HG02610 (cell line): ENCODE data around the gene ZBP1.

Experiments
- ATAC-seq: cut with Tn5 transposase; IDR thresholded peaks from one replicate; pipeline ENCODE4 v1.9.1; 2021; ENCODE audit warnings: mild to moderate bottlenecking, moderate library complexity; ENCODE audit not compliant: unreplicated experiment

The ZBP1 gene

DNA sequence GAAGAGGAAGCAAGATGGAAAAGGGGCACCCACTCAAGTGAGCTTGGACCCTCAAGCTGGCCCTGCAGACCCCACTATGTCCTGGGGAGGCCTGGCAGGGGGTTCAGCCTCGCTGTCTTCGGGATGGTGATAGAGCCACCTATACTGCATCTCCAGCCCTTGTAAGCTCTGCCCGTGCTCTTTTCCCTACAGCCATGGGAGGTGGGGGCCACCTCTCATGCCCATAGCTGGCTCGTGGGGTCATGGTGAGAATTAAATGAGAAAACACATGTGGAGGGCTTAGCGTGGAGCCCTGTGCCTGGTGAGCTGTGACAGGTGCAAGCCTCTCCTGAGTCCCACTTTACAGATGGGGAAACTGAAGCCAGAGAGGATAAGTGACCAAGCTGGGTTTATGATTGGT, 31.6 kb downstream of the ZBP1 start:
- ATAC-seq = no peak

DNA sequence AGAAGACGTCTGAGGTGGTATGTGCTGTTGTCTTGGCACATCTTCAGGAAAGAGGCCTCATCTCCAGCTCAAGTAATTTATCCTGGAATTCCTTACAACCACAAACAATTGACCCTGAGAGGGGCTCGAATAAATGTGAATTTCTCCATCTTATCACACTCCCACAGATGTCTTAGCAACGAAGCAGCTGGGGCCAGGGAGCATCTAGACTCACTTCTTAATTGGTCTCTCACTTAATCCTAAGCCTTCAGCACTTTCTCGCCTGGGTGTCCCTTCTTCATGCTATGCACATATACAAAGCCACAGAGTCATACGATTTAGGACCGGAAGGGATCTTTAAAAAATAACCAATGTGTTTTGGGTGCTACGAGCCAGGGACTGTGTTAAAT, 32.2 kb downstream of the ZBP1 start:
- ATAC-seq = no peak

DNA sequence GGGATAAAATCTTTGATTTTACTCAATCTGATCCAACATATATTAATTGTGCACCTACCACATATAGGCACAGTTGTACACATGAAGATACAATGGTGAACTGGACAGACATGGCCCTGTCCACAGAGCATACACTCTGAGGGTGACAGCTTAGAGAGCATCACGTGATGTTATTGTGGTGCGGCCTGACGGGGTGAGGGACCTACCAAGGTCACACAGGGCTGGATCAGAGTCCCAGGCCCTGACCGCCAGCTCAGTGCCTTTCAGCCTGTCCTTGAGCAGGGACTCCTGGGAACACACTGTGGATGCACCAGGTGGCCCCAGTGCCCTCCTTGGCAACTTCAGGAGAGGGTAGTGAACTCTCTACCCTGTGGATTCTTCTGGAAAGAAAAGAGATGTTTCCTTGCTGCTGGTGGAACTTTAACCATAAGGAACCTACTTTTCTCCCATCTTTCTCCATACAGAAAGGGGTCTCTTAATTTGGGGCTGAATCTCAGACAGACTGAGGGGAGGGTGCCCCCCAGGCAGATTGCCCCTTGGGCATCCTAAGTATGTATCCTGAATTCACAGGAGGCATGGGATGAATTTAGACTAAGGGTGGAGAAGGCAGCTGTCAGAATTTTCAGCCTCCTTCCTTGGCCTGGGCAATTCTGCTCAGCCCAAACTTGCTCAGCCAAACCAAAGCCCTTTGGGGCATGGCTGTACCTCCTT, 32.8 kb downstream of the ZBP1 start:
- no peak for ATAC-seq

DNA sequence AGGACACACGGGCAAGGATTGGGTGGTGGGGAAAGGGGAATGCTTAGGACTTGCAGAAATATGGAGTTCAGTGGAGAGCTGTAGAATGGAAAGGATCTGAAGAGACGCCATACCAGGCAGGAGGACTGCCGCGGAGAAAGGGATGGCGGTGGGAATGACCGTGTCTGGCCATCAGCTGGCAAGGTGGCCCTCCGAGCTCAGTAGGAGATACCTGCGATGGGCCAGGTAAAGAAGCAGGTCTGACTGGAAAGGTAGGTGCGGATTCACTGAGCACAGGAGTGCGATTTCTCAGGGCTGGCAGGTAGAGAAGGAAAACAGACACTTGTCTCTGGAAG, 33.3 kb downstream of the ZBP1 start:
- no peak for ATAC-seq

DNA sequence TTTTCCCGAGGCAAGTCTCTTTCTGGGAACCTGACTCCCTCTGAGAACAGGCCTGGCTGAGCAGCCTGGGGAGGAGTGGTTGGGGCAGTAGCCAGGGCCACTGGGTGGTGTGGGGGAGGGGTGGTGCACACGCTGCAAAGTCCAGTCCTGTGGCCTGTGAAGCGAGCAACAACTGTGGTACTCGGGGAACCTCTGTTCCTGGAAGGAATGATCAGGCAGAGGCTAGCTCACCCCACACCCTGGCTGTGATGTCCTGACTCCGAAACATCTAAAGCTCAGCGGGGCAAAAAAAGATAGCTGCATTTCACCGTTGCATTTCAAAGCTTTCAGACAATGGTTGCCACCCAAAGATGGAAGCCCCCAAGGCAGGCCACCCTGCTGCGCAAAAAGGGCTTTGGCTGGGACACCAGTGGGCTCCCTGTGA, 33.8 kb downstream of the ZBP1 start:
- no peak for ATAC-seq

DNA sequence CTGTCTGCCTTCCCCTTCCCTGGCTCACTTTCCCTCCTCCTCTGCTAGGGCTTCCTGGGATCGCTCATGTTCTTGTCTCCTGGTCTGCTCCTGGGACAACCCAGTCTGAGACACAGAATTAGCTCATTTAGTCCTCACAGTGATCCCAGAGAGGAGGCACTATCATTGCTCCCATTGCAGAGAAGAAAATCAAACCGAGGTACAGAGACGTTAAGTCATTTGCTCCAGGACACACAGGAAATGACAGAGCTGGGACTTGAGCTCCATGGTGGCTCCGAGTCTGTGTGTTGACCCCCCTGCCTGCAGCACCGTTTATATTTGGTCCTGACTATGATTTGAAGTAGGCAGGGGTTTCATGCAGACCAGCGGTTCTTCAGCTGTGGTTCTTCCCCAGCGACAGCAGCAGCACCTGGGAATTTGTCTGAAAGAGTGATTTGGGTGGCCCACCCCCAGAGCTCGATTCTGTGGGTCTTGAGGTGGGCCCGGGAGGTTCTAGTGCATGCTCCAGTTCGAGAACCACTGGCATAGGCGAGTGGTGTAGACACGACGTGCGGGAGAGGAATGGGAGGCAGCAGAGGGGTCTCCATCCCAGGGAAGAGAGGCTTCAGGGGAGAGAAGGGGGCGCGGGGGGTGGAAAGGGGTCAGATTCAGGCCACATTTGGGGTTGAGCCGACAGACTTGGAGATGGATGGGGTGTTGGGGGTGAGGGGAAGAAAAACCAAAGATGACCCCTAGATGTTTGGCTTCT, 34.6 kb downstream of the ZBP1 start:
- ATAC-seq = no peak

DNA sequence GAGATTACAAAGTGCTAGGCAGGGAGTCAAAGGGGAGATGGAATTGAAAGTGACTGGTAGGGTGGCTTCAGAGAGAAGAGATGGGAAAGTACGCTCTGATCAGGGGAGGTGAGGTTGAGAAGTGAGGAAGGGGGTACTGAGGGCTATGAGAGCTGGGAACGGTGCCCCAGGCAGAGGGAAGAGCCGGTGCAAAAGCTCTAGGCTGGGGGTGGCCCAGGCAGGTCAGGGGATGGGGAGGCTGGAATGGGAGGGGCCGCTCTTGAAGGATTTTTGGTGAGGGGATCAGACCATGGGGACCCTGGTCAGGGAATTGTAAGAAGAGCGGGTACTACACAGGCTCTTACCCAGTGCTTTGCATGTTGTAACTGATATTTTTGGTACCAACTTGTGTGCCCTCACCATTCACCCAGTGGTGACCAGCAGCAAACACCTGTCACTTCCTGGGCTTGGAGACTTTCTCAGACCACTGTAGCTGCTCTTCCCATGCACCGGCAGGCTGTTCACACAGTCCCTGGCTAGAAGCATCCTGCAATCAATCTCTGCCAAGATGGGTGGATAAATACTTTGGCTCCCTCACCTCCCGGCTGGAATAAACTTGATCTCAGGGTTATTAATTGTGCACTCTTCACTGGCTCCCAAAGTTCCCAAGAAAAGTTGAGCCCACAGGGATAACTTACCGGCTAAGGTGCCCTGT, 35.3 kb downstream of the ZBP1 start:
- ATAC-seq = no peak

DNA sequence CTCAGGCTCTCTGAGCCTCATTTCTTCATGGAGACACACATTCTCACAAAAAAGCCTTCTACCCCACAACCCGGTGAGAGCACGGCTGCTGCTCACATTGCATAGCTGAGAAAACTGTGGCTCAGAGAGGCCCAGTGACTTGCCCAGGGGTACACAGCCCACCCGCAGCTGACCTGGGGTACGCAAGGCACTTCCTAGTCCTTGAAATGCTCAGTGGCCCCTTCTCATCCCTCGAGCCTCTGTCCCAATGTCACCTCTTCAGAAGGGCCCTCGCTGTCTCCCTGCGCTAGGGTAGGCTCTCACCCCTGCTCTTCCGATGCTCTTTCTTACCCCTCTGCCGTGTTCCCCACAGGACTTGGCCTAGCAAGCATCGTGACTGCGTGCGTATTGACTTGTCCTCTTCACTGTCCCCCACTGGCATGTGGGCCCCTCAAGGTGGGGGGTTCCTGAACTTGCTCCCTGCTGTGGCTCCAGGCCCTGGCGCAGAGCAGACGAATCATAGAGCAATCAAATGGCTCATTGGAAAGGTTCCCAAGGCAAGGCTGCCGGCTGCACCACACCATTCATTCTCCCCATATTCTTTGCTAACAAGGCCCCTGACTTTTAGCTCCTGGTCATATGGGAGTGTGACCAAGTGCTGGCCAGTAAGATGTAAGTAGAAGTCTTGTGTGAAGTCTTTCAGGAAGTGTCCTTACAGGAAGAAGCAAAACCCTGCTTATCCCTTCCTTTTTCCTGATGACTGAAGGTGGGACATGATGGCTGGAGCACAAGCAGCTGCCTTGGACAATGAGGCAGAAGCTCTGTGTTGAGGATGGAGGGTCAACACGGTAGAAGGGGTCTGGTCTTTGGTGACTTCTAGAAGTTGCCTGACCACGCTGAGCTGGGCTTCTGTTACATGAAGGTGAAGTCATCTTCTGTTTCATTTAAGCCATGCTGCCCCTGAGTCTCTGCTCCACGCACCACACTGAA, 36.7 kb downstream of the ZBP1 start:
- no peak for ATAC-seq

DNA sequence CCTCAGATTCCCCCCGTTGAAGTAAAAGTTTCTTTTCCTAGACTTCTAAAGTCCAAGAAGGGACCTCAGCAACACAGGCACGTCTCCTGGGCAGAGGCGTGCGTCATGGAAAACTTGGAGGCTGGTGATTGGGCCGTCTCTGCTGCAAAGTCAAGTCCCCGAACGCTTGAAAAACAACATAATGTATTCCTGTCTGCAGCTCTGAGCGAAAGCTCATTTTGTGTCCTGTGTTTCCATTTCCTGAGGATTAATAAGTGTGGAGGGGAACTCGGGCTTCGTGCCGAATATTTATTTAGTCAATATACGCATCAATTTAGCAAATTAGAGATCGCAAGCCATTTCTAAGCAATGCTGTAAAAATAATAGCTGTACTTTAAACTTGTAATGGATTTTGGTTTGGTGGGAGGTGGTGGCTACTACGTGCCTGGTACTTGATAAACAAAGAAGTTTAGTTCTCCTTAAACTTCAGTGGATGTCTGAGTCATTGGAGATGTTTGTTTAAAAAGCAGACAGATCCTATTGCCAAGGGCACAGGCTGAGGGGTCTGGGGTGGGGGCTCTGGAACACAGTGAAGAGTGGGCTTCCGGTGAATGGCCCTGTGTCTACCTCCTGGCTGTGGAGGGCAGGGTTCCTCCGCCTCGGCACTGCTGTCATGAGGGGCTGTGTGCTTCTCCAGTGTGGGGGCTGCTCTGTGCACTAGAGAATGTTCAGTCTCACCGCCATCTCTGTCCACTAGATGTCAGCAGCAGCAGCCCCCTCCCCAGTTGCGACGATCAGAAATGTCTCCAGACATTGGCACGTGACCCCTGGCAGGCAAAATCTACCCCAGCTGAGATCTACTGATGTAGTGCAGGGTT, 37.6 kb downstream of the ZBP1 start:
- ATAC-seq = no peak

DNA sequence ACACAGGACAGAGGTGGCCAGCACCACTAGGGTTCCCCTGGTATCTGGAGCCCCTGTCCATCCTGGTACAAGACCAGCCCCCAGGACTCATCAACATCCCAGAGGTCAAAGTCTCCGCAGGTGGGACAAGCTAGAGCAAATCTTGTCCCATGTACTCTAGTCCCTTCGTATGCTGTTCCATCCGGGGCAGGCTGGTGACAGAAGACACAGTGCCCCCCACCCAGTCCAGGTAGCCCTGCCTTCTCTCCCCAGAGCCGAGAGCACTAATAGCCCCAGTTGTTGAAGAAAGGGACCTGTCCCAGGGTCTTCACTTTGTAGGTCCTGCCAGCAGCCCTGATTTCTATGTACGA, 38.2 kb downstream of the ZBP1 start:
- no peak for ATAC-seq

DNA sequence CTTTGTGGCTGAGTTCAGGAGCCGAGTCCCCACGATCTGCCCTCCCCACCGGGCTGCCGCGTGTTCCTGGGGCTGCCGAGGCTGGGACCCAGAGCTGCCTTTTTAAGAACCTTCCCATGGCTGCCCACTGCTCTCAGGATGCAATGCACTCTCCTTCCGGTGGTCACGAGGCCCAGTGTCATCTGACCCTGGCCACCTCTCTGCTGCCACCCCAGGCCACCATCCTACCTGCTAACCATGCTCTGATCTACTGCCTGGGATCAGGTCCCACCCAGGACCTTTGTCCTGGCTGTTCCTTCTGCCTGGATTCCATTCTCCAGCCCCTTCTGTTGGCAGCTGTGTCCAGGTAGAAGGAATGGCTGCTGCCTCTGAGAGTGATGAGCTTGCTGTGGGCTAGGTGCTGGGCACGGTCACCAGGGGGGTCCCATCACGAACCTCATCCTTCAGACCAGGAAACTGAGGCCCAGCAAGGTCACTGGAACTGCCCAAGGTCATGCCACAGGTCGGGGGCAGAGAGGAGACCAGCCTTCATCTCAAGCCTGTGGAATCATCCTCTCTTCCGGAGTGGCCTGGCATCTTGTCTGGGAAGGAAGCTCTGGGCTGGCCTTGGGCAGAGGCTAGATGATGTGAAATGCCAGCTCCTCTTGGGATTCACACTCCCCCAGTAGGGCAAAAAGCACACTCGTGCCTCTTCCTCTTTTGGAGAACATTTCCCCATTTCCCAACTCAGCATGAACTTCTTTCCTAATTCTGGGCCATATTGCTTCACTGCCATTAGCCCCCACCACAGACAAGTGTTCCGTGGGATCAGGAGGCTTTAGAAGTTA, 38.8 kb downstream of the ZBP1 start:
- ATAC-seq = no peak

DNA sequence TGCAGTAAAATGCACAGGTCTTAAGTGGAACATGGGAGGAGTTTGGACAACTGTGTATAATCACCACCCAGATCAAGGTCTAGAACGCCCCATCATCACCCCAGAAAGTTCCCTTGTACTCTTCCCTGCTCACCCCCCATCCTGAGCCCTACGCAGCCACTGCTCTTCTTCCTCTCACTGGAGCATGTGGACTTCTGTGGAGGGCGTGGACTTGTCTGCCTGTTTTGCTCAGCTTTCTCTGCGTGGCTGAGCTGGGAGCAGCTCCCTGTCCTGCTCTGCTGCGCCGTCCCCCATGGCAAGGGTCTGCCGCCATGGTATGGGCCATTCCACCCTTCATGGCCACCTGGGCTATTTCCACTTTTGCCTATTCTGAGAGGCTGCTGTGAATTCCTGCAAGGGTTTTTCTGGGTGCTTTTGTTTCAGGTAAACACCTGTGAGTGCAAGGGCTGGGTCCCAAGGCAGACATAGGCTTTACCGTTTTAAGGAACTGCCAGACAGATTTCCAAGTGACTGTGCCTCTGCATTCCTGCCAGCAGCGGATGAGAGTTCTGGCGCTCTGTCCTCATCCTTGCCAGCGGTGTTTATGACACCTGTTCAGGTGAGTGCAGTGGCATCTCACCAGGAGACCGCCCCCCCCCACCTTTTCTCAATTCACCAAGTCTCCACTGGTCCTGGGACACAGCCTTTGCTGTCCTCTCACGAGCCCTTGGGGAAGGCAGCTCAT, 39.6 kb downstream of the ZBP1 start:
- ATAC-seq = no peak

DNA sequence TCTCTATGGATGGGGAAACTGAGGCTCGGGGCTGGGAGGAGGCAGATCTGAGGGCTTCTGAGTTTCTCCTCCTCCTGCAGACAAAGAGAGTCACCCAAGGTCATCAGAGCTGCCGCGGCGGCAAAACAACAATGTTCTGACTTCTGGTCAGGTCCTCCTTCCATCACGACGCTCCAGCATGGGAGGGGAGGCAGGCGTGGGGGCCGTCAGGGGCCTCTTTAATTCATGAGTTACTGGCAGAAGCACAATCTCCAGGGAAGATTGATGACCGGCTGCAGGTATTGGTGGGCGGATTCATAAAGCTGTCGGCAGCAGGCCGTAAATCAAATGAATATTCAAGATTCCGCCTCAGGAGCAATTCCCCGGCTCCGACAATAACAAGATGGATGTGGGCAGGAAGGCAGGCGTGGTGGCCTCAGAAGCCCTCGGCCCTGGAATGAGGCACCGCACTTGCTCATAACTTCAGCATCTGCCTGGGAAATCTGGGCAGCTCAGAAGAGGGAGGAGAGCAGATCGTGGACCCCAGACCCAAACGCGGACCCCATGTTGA, 40.3 kb downstream of the ZBP1 start:
- ATAC-seq = no peak

DNA sequence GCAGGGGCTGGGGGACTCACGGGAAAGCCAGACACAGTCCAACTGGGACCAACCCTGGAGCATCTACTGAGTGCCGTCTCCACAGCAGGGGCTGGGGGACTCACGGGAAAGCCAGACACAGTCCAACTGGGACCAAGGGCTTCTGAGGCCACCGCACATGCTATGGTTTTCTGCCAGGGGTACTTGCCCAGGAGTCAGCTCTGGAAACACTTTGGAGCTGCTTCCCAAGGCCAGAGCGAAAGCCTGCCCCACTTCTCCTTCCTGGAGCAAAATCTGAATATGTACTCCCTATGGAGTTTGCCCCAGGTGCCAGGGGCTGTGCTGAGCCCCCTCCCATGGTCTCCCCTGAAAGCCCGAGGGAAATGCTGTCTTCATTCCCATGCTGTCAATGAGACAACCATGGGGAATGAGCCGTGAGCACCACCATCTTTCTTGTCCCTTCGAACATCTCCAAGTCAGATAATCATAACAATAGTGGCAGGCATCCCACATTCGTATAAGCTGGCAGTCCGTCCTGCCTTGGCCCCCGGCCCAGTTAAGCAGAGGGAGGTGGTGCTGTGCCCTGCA, 40.8 kb downstream of the ZBP1 start:
- no peak for ATAC-seq

DNA sequence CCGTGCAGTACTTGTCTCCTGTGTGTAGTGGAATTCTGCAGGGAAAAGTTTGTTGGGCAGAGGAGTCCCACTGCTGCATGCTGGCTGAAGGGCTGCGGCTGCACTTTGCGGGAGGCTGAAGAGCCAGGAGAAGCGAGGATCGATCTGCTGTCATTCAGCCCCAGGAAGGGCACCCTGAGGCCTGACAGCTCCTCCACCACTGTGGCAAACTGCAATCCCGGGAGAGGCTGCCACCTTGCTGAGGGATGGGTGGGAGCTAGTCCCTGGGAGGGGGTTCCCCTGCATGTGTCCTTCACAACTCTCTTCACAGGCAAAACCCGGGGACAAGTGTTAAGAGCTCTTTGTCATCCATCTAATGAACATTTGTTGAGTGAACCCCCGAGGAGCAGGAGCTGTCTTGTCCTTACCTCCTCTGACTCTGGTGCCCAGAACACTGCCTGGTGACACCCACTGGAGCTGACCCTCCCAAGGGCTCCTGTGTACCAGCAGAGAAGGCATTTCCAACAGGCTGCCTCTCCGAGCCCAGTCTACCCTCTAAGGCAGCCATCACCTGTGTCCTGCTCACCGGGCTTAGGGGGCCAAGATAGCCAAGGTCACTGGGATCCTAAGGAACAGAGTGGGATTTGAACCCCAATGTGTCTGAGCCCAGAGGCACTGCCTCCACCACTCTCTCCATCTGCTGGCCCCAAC, 41.6 kb downstream of the ZBP1 start:
- no peak for ATAC-seq

DNA sequence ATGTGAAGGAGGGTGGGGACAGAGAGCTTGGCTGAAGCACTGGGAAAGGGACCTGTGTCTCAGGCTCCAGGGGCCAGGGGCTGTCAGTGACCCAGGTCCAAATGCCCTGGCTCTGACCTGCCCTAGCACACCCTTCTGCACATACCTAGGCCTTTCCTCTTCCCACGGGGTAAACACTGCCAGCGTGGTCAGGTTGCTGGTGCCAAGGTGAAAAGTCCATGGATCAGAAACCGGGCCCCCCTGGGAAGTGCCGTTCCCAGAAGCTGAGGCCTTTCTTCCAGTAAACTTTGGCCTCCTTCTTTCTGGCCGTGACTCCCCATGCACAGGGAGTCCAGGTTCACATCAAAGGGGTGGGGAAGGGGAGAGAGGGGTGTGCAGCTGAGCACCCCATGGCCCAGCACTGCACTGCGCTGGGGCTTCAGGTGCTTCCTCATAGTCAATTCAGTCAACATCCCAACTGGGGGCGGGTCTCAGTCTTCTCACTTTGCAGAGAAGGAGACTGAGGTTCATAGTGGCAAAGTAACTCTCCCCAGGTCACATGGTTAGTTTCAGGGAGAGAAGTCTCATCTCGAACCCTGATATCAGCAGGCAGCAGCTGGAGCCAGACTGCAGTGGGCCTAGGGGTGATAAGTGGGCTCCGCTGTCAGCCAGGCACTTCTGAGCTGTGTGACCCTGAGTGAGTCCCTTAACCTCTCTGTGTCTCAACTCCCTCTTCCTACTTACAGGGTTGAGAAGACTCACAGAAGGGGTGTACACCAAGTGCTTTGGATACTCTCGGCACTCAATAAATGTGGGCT, 42.3 kb downstream of the ZBP1 start:
- no peak for ATAC-seq
